ENCODE measurements around the gene ELF4.

ELF4 gene

DNA sequence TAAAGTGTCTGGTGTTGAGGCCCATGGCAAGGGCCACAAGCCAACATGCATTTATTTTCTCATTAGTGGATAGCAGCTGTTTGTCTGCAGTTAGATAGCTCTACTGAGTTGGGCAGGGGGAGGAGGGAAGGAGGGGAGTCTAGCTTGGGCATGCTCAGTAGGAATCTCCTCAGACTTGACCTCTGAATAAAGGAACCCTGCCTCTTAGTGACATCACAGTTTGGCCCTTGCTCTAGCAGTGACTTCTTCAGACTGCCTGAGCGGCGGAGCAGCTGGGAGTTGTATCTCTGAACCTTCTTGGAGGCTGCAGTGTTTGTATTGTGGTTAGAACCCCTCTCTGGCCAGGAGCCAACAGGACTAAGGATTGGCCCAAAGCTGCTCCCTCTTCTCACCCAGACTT, 70.5 kb downstream of the ELF4 start:
- no peak for DNase-seq

DNA sequence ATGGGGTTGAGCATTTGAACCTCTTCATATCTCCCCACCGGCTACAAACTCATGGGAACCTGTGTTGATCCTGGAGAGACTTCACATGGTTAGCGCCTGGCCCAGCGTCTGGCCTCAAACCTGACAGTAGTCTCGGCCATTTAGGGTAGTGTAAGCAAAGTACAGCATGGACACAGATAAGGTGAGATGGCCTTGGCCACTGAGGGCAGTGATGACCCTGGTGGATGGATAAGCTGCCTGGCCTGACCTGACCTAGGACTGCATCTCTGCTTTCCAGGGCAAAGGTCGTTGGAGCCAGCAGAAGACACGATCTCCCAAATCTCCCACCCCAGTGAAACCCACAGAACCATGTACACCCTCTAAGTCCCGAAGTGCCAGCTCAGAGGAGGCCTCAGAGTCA, 76.1 kb downstream of the ELF4 start:
- DNase-seq = no peak

GRCh38 chrX:130032552-130032951, 77.7 kb downstream of the ELF4 start:
- DNase-seq = no peak

- DNase-seq = no peak
These were observed 79.5 kb downstream of the ELF4 start for GRCh38 chrX:130030826-130031225.

GRCh38 chrX:130028196-130028595, 82.1 kb downstream of the ELF4 start:
- DNase-seq = no peak

DNA sequence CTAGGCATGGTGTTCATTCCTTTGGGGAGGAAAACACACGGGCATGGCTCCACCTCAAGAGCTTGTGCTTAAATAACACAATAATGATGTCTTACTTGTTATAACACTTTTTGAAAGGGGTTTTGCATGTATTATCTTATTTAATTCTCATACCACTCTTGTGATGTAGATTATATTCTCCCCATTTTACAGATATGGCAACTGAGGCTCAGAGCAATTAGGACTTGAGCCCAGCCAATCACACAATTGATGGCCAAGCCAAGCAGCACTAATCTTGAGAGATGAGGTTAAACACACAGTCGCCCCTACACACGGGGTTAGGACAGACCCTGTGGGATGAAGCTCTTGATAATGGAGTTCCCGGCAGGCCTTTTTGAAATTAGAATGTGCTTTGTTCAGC, 82.7 kb downstream of the ELF4 start:
- no peak for DNase-seq

DNA sequence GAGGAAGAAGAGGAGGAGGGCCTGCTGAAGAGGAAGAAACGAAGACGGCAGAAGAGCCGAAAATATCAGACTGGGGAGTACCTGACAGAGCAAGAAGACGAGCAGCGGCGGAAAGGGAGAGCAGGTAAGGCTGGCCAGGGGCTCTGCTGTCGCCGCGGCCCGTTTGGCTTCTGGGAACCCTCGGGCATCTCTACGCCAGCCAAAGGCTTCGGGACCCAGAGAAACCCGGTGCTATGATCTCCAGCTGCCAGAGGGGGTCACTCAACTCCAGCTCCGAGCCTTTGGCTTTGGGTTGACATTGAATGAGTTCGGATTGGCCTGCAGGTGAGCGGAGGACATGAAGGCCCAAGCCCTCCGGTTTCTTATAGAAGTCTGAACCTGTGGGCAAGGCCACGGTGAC, 85.0 kb downstream of the ELF4 start:
- DNase-seq = no peak

DNA sequence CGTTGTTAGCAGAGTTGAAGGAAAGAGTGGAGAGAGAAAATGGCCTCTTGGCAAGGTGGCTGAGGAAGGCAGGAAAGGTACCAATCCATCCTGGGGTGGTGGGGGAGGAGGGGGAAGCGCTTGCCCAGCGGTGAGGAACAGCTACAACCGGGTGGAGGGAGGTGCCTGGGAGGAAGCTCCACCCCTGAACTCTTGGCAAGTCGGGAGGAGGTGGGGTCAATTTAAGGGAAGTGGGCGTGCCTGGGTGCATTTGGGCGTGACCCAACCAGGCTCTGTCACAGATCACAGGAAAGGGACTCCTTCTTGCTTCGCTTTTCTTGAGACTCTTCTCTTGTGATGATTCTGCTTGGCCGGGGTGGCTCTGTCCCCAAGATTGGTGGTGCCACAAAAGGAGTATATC, 86.2 kb downstream of the ELF4 start:
- DNase-seq = peak; percentile 17

GRCh38 chrX:130020661-130021324, 89.5 kb downstream of the ELF4 start:
- no peak for DNase-seq

GRCh38 chrX:130018143-130018542, 92.2 kb downstream of the ELF4 start:
- no peak for DNase-seq

- no peak for DNase-seq
These were observed 95.1 kb downstream of the ELF4 start for GRCh38 chrX:130015181-130015580.
